AG09309 (cell line): ENCODE measurements around the gene ABCB10.
A peak's percentile ranks its signal among the peaks of the same experiment; 100 is the strongest.
"Not testable (repeated sequence)": the region's sequence is repeated elsewhere in the genome, so short reads cannot be mapped to it uniquely, and the experiment has no call there.

Source experiments
- DNase-seq: peaks from one replicate; pipeline ENCODE4 v3.0.0-alpha.2; 2010; ENCODE audit warnings: low read depth
- H3K4me3 ChIP-seq: 2 replicates; pipeline ENCODE4 v1.5.1; 2011; ENCODE audit warnings: mild to moderate bottlenecking, low read depth, low read length, moderate library complexity; ENCODE audit not compliant: control insufficient read depth
- TF ChIP-seq, protein P1 (sequence below): IDR thresholded peaks from 2 replicates; pipeline ENCODE4 v1.5.1; 2011; ENCODE audit warnings: mild to moderate bottlenecking, low read depth, low read length, inconsistent platforms; ENCODE audit not compliant: insufficient read depth, control insufficient read depth; ENCODE audit errors: missing control alignments

Gene ABCB10

DNA sequence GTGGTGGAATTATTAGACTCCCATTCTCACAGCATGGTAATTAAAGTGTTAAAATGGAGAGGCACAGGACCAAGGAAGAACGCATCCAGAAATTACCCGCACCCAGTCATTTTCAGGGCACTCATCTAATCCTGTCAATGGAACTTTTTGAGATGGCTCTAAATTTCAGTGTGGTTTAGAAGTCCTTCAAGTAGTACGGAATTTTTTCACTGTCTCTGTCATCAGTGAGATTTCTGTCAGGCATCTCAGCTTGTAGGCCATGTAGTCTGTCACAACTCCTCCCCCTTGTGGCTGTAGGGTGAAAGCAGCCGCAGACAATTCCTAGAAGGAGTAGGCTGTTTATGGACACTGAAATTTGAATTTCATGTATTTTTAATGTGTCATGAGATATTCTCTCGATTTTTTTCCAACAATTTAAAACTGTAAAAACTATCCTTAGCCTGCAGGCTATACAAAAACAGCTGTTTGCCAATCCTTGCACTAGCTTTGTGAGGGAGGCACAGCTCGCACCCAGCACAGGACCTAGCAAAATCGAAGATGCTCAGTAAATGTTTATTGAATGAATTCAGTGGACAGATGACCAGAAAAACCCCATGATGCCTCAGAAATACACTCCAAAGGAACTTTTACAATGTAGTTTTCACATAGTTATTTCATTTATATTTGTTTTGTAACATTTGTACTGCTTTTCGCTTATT lies 43.8 kb downstream of the ABCB10 start:
- H3K4me3 ChIP-seq = no peak overlapping the region
- TF ChIP-seq, protein P1, sequence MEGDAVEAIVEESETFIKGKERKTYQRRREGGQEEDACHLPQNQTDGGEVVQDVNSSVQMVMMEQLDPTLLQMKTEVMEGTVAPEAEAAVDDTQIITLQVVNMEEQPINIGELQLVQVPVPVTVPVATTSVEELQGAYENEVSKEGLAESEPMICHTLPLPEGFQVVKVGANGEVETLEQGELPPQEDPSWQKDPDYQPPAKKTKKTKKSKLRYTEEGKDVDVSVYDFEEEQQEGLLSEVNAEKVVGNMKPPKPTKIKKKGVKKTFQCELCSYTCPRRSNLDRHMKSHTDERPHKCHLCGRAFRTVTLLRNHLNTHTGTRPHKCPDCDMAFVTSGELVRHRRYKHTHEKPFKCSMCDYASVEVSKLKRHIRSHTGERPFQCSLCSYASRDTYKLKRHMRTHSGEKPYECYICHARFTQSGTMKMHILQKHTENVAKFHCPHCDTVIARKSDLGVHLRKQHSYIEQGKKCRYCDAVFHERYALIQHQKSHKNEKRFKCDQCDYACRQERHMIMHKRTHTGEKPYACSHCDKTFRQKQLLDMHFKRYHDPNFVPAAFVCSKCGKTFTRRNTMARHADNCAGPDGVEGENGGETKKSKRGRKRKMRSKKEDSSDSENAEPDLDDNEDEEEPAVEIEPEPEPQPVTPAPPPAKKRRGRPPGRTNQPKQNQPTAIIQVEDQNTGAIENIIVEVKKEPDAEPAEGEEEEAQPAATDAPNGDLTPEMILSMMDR = peak; percentile 86
- peak; percentile 58 for DNase-seq

GRCh38 chr1:229511625-229512024 lies 46.9 kb downstream of the ABCB10 start:
- DNase-seq = not testable (repeated sequence)

DNA sequence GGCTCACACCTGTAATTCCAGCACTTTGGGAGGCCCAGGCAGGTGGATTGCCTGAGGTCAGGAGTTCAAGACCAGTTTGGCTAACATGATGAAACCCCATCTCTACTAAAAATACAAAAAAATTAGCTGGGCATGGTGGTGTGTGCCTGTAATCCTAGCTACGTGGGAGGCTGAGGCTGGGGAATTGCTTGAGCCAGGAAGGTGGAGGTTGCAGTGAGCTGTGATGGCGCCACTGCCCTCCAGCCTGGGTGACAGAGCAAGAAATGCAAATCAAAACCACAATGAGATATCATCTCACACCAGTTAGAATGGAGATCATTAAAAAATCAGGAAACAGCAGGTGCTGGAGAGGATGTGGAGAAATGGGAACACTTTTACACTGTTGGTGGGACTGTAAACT lies 47.3 kb downstream of the ABCB10 start:
- not testable (repeated sequence) for DNase-seq, H3K4me3 ChIP-seq

More at GRCh38 chr1:229511625-229512024, 46.9 kb downstream of the ABCB10 start:
- H3K4me3 ChIP-seq = not testable (repeated sequence)

DNA sequence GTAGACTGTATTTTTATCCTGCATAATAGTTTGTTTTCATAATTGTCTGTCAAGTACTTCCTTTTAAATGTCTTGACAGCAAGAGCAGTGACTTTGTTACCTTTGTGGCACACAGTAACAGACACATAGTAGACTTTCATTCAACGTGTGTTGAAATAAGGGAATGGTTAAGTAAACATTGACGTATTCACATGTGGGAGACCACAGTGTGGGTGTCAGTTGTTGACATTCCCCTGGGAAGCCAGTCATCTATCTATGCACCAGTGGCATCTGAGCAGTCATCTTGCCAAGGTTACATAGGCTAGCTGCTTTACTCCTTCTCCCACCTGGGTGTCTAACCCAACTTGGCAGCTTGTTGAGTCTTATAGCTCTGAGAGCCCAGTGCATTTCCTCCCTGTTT lies 48.9 kb downstream of the ABCB10 start:
- no peak overlapping the region for H3K4me3 ChIP-seq
- TF ChIP-seq, protein P1 = no peak
- no peak for DNase-seq

DNA sequence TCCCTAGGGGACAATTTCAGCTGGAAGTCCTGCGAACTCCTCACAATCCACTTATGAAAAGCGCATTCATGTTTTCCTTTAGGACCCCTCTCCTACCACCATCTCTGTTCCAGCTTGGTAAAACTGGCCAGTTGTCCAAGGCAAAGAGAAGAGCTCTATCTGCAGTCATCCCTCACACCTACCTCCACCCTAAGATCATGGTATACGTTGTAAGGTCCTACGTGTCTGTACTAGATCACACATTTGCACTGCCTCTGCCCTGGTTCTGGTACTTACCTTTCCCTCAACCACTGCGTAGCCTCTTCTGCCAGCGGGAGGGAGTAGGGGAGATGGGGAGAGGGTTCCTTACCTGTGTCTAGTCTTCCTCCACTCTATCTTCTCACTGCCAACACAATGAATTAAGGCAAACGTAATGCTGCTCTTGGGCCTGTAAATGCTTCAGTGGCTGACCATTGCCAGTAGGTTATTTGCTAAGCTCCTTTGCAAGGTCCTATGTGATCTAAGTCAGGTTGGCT lies 49.6 kb downstream of the ABCB10 start:
- no peak for DNase-seq
- H3K4me3 ChIP-seq = peak overlapping the region; percentile 66
- TF ChIP-seq, protein P1 = no peak

GRCh38 chr1:229507951-229508822 lies 50.3 kb downstream of the ABCB10 start, which contains the start of gene NUP133:
TSS of gene NUP133 (minus strand) at chr1:229508341. CDS start at chr1:229508249, 92 bp downstream.
- TF ChIP-seq, protein P1 = no peak
- DNase-seq = peak; percentile 88
- peak within 1 kb of the TSS; percentile 66 for H3K4me3 ChIP-seq

DNA sequence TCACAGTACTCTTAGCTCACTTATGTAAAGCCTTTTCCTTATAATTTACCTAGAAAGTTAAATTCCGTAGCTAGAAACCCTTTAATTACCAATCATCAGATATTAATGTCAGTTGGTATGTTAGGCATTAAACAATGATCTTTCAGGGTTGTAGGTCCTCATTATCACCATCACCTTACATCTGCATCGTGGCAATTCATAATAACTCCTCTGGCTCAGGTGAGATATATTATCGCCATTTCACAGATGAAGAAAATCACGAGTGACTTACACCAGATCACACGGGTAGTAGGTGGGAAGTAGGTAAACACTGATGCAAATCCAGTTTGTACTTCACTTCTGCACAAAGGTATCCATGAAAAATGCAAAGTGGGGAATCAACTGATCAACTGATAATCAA lies 51.0 kb downstream of the ABCB10 start:
- TF ChIP-seq, protein P1 = no peak
- DNase-seq = no peak
- H3K4me3 ChIP-seq = peak overlapping the region; percentile 66
